ENCODE results near the gene FLNC.

The FLNC gene

DNA sequence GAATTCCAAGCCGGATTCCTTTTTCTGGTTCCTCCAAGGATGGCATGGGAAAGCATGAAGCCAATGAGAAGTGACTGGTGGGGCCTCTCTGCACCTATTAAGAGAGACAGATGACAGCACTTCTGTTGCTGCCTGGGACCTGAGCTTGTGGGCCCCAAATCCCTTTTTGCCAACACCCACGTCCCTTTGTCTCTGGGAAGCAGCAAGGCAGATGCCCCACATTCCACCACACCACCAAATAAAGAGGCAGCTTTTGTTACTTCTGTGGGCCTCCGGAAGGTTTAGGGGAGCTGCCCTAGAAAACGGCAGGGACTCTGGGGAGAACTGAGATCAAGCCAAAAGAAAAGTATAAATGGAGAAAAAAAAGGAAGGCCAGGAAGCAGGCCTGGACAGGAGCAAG is 35.1 kb upstream of the FLNC start:
- TF ChIP-seq, protein P1, sequence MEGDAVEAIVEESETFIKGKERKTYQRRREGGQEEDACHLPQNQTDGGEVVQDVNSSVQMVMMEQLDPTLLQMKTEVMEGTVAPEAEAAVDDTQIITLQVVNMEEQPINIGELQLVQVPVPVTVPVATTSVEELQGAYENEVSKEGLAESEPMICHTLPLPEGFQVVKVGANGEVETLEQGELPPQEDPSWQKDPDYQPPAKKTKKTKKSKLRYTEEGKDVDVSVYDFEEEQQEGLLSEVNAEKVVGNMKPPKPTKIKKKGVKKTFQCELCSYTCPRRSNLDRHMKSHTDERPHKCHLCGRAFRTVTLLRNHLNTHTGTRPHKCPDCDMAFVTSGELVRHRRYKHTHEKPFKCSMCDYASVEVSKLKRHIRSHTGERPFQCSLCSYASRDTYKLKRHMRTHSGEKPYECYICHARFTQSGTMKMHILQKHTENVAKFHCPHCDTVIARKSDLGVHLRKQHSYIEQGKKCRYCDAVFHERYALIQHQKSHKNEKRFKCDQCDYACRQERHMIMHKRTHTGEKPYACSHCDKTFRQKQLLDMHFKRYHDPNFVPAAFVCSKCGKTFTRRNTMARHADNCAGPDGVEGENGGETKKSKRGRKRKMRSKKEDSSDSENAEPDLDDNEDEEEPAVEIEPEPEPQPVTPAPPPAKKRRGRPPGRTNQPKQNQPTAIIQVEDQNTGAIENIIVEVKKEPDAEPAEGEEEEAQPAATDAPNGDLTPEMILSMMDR (conservative IDR thresholded peaks at IDR 0.05), result no peak
- no peak overlapping the region for H3K27ac ChIP-seq

DNA sequence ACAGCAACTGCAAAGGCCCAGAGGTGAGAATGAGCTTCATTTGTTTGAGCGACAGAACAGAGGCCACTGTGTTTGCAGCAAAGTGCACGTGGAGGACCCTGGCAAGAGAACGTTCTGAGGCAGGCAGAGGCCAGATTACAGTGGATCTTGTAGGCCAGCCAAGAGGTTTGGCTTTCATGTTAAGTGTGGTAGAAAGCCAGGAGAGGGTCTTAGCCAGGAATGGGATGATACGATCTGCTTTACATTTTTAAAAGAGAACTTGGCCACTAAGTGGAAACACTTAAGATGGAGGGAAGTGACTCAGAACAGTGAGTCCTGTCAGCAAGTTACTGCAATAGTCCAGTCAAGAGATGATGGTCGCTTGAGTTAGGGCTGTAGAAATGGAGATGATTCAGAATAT is 33.9 kb upstream of the FLNC start:
- H3K27ac ChIP-seq, result no peak overlapping the region
- TF ChIP-seq, protein P1 (conservative IDR thresholded peaks at IDR 0.05), result no peak

DNA sequence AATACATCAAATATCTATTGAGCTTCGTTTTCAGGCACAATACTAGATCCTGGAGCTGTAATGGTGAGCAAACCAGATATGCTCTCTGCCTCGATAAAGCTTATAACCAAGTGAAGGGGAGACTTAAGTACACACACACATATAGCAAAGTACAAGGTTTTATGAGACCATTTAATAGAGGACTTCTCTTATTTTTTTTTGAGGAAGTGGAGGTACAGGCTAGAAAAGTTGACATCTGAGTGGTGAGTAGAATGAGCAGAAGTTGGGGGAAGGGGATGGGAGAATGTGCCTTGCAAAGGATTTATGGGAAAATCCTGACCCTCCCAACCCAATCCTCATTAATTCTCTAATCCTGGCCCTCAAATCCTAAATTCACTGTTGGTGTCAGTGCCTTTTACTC is 30.8 kb upstream of the FLNC start:
- TF ChIP-seq, protein P1 (conservative IDR thresholded peaks at IDR 0.05), result no peak
- H3K27ac ChIP-seq, result no peak overlapping the region

GRCh38 chr7:128800567-128800966 is 29.6 kb upstream of the FLNC start:
- H3K27ac ChIP-seq, result no peak overlapping the region
- TF ChIP-seq, protein P1 (conservative IDR thresholded peaks at IDR 0.05), result no peak

GRCh38 chr7:128801003-128801402 is 29.2 kb upstream of the FLNC start:
- H3K27ac ChIP-seq, result no peak overlapping the region
- TF ChIP-seq, protein P1 (conservative IDR thresholded peaks at IDR 0.05), result no peak

DNA sequence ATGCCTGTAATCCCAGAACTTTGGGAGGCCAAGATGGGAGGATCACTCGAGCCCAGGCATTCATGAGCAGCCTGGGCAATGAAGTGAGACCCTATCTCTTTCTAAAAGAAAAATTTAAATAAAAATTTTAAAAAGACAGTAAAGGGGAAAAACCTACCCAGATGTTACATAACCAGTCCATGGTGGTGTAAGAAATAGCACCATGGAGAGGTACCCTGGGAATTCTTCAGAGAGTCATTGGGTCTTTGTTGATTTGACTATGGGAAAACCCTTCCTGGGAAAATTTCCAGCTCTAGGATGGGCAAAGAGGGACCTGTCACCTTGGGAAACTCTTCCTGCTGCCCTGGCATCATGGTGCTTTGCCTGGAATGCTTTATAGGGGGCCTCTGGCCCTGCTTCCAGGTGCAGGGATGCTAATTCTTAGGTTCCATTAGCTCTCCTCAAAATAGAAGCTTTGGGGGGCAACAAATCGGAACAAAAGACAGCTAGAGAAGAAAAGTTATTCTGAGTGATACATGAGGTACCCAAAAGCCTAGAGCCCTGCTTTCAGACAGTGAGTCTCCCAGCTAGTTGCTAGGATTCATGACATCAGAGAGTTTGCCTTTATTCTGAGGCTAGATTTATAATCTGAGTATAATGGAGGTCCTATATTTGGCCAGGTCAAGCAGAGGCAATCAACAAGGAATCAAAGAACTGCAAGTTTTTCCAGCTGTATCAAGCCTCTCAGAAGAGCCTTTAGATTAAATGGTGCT is 28.4 kb upstream of the FLNC start:
- TF ChIP-seq, protein P1 (conservative IDR thresholded peaks at IDR 0.05), result no peak
- H3K27ac ChIP-seq, result no peak overlapping the region

DNA sequence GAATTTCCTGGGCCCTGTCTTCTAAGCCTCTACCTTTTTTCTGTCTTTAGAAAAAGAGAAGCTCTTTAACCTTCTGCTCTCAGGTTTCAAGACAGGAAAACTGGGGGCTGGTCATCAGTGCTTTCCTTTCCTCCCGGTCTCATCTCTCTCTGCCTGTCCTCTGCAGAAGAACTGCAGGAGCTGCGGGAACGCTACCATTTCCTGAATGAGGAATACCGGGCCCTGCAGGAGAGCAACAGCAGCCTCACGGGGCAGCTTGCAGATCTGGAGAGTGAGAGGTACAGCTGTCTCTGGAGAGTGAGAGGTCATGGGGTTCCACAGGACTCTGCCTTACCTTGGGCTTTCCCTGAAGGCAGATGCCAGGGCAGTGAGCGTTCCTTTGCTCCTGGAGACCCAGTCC is 25.7 kb upstream of the FLNC start:
- no peak overlapping the region for H3K27ac ChIP-seq
- TF ChIP-seq, protein P1 (conservative IDR thresholded peaks at IDR 0.05), result no peak

Data from VCaP (cell line).